C4-2B (cell line): ENCODE measurements around the gene NRXN3.

Experiments used
- CTCF ChIP-seq: fragments of 450-650 bp; conservative IDR thresholded peaks from 2 replicates; pipeline ENCODE4 v1.5.1; 2017; ENCODE audit warnings: mild to moderate bottlenecking
- ZFX ChIP-seq: fragments of 450-650 bp; IDR thresholded peaks from 2 replicates; pipeline ENCODE4 v1.6.1; 2017

DNA sequence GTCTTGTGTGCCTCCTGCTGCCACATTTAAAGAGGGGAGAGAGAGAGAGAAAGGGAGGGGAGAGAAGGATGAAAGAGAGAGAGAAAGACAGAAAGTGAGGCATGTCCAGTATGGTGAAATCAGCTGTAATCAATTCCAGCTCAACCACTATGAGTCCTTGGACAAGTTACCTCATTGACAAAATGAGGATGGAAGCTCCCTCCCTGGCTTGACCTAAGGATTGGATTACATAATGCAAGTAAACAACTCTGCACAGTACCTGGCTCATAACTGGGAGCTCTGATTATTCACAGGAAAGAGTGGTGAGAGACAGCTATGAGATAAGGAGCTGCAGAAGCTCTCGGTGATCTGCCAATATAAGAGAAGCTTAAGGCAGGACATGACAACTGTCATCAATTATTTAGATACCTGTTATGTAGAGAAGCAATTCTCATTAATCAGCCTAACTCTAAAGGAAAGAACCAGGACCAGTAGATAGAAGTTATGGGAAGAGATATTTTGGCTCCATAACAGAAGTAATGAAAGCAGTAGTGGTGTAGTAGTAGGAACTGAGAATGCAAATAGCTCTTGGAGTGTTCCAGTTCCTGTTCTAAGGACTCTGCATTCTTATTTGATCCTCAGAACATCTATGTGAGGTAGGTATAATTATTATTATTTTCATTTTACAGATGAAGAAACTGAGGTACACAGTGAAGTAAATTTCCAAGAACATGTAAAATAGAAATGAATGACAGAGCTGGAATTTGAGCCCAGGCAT, 1249.6 kb downstream of the NRXN3 start:
- TF ChIP-seq CTCF = no peak
- TF ChIP-seq ZFX = no peak
